IPS-NIHi7 (cell line): ENCODE data around the gene PTCSC3.

Source experiments
- DNase-seq: peaks from one replicate; pipeline ENCODE4 v3.0.0; 2012; ENCODE audit warnings: mixed read lengths; ENCODE audit errors: extremely low spot score

The PTCSC3 gene

GRCh38 chr14:36176524-36176923, at the start of gene PTCSC3:
TSS of gene PTCSC3 (minus strand) at chr14:36176722.
- DNase-seq: no peak

- no peak for DNase-seq
These were observed 49.6 kb upstream of the PTCSC3 start for GRCh38 chr14:36226164-36226563.

GRCh38 chr14:36224176-36224575, 47.7 kb upstream of the PTCSC3 start:
- no peak for DNase-seq

GRCh38 chr14:36223558-36223957, 47.0 kb upstream of the PTCSC3 start:
- DNase-seq: no peak

GRCh38 chr14:36222952-36223468, 46.5 kb upstream of the PTCSC3 start:
- DNase-seq: peak; percentile 19

- DNase-seq: no peak
These were observed 45.8 kb upstream of the PTCSC3 start for GRCh38 chr14:36222337-36222736.

GRCh38 chr14:36221112-36221511, 44.6 kb upstream of the PTCSC3 start:
- DNase-seq: no peak

GRCh38 chr14:36217732-36218131, 41.2 kb upstream of the PTCSC3 start:
- DNase-seq: no peak

GRCh38 chr14:36217027-36217426, 40.5 kb upstream of the PTCSC3 start:
- no peak for DNase-seq

- DNase-seq: no peak
These were observed 38.7 kb upstream of the PTCSC3 start for GRCh38 chr14:36215217-36215598.

GRCh38 chr14:36214476-36215216, 38.1 kb upstream of the PTCSC3 start:
- no peak for DNase-seq

- no peak for DNase-seq
These were observed 36.5 kb upstream of the PTCSC3 start for GRCh38 chr14:36212987-36213386.

- DNase-seq: no peak
These were observed 36.1 kb upstream of the PTCSC3 start for GRCh38 chr14:36212577-36212976.

- no peak for DNase-seq
These were observed 32.3 kb upstream of the PTCSC3 start for GRCh38 chr14:36208690-36209278.

- DNase-seq: peak; percentile 15
These were observed 31.0 kb upstream of the PTCSC3 start for GRCh38 chr14:36207500-36207899.

- no peak for DNase-seq
These were observed 28.0 kb upstream of the PTCSC3 start for GRCh38 chr14:36204461-36205073.

- no peak for DNase-seq
These were observed 21.9 kb upstream of the PTCSC3 start for GRCh38 chr14:36198378-36198777.

- no peak for DNase-seq
These were observed 18.1 kb upstream of the PTCSC3 start for GRCh38 chr14:36194663-36195062.

GRCh38 chr14:36192530-36192929, 16.0 kb upstream of the PTCSC3 start:
- no peak for DNase-seq

- DNase-seq: no peak
These were observed 6.9 kb upstream of the PTCSC3 start for GRCh38 chr14:36183402-36183801.

- DNase-seq: no peak
These were observed 4.9 kb upstream of the PTCSC3 start for GRCh38 chr14:36181417-36181816.

GRCh38 chr14:36177489-36177888, 967 bp upstream of the PTCSC3 start:
- no peak for DNase-seq
